GM12878 (cell line): ENCODE results near the gene PCCA. TPM values are rescaled to one million over a fixed set of nuclear protein-coding genes. Genes with fewer than 3 reads are reported as not detected.

ENCODE experiments used
- ATAC-seq: fragments of 200-7000 bp; cut with Tn5 transposase; 3 replicates; pipeline ENCODE4 v1.9.1; 2020; ENCODE audit warnings: mild to moderate bottlenecking, moderate library complexity
- BruUV-seq: library from RNA; stranded (reverse); fragments of 400-500 nt; replicated peaks from 2 replicates; lab custom pipeline; 2021; lab: Mats Ljungman, UMichigan
- CTCF ChIA-PET: fragments of 300-600 bp; sonication (Branson Sonifier 250); formaldehyde crosslinking; extraction: SDS; loops from one replicate; lab custom pipeline; 2021; ENCODE audit warnings: inconsistent platforms; lab: Yijun Ruan, JAX
- POLR2A ChIA-PET: fragments of 350-600 bp; formaldehyde crosslinking; extraction: SDS; loops from one replicate; lab custom pipeline; 2021; ENCODE audit warnings: inconsistent platforms; lab: Charles Lee
- RAD21 ChIA-PET: fragments of 300-600 bp; sonication (Branson Sonifier 250); formaldehyde crosslinking; loops from one replicate; lab custom pipeline; 2023; ENCODE audit warnings: antibody characterized with exemption; ENCODE audit not compliant: unreplicated experiment; lab: Charles Lee
- SMC1A ChIA-PET: fragments of 300-600 bp; sonication (Branson Sonifier 250); formaldehyde crosslinking; loops from one replicate; lab custom pipeline; 2023; ENCODE audit not compliant: unreplicated experiment, uncharacterized antibody; lab: Charles Lee
- DNase-seq: peaks from one replicate; pipeline ENCODE4 v3.0.0-alpha.2; 2011; ENCODE audit warnings: low read depth, low spot score
- FAIRE-seq: peaks from 3 replicates; lab custom pipeline; 2011; peaks lifted over from hg19 to GRCh38; lab: Jason Lieb, UNC
- H2AFZ ChIP-seq: 2 replicates; pipeline ENCODE4 v1.6.0; 2011; ENCODE audit warnings: low read depth, low read length, control low read depth; ENCODE audit not compliant: control insufficient read depth
- H3K27ac ChIP-seq: 2 replicates; pipeline ENCODE4 v1.5.1; 2011; ENCODE audit warnings: control low read depth; ENCODE audit not compliant: control insufficient read depth, insufficient read depth
- H3K27me3 ChIP-seq, 2 experiments: replicated peaks in 1 of 2; 2 replicates each; pipeline versions ENCODE4 v1.6.0 to v1.6.1; 2011; ENCODE audit warnings: low read length in 1 of 2; ENCODE audit not compliant: control insufficient read depth in 2 of 2, insufficient read depth in 2 of 2
- H3K36me3 ChIP-seq, 2 experiments: 2 replicates each; pipeline ENCODE4 v1.5.1; 2011; ENCODE audit warnings: low read length in 1 of 2; ENCODE audit not compliant: control insufficient read depth in 2 of 2, insufficient read depth in 2 of 2
- H3K4me1 ChIP-seq: 2 replicates; pipeline ENCODE4 v1.6.1; 2011; ENCODE audit warnings: mild to moderate bottlenecking, low read length, moderate library complexity, mixed read lengths; ENCODE audit not compliant: control insufficient read depth, insufficient read depth
- H3K4me2 ChIP-seq: 2 replicates; pipeline ENCODE4 v1.6.0; 2011; ENCODE audit warnings: control low read depth; ENCODE audit not compliant: control insufficient read depth, insufficient read depth
- H3K4me3 ChIP-seq: fragments of 200-600 bp; sonication (generic); 2 replicates; pipeline ENCODE4 v1.5.1; 2016
- H3K79me2 ChIP-seq: 2 replicates; pipeline ENCODE4 v1.6.0; 2011; ENCODE audit warnings: low read length; ENCODE audit not compliant: control insufficient read depth, insufficient read depth
- H3K9ac ChIP-seq: 2 replicates; pipeline ENCODE4 v1.8.0; 2011; ENCODE audit warnings: low read length, control low read depth, mixed read lengths; ENCODE audit not compliant: control insufficient read depth, insufficient read depth
- H3K9me3 ChIP-seq: replicated peaks from 3 replicates; pipeline ENCODE4 v1.5.1; 2011; ENCODE audit warnings: mild to moderate bottlenecking, low read length; ENCODE audit not compliant: control insufficient read depth, insufficient read depth
- H4K20me1 ChIP-seq: 2 replicates; pipeline ENCODE4 v1.6.0; 2011; ENCODE audit not compliant: control insufficient read depth, insufficient read depth
- CBX5 ChIP-seq: sonication (generic); IDR thresholded peaks from 2 replicates; pipeline ENCODE4 v1.6.1; 2016; ENCODE audit warnings: low read depth, moderate library complexity, mild to moderate bottlenecking, inconsistent platforms
- E2F4 ChIP-seq: IDR thresholded peaks from 2 replicates; pipeline ENCODE4 v1.6.1; 2012; ENCODE audit warnings: low read depth, low read length, improper control_type of control experiment
- HDAC2 ChIP-seq: fragments of 200-600 bp; sonication (generic); IDR thresholded peaks from 2 replicates; pipeline ENCODE4 v1.6.1; 2017
- NKRF ChIP-seq: fragments of 450-650 bp; conservative IDR thresholded peaks from 2 replicates; pipeline ENCODE4 v1.6.1; 2017; ENCODE audit warnings: mild to moderate bottlenecking, moderate library complexity
- NRF1 ChIP-seq: conservative IDR thresholded peaks from 2 replicates; pipeline ENCODE4 v1.6.1; 2011; ENCODE audit warnings: mild to moderate bottlenecking, low read depth, low read length, improper control_type of control experiment
- TAF1 ChIP-seq: IDR thresholded peaks from 2 replicates; pipeline ENCODE4 v1.6.1; 2011; ENCODE audit warnings: mild to moderate bottlenecking, low read depth, low read length, borderline replicate concordance
- TARDBP ChIP-seq: IDR thresholded peaks from 2 replicates; pipeline ENCODE4 v1.6.1; 2016; ENCODE audit warnings: borderline replicate concordance
- WGBS: methylation state at CpG from one replicate; pipeline ENCODE4 v1.1.6; 2016; ENCODE audit warnings: low lambda C conversion rate; ENCODE audit not compliant: insufficient replicate concordance, insufficient coverage; ENCODE audit errors: missing lambda C conversion rate; 5-methylcytosine and 5-hydroxymethylcytosine counted together
- in situ Hi-C: fragments of 300-500 bp; cut with MboI; formaldehyde crosslinking; loops from 9 replicates; pipeline ENCODE4 v1.14.3; 2018; ENCODE audit warnings: mixed read lengths
- intact Hi-C: fragments of 100-400 bp; cut with micrococcal nuclease; formaldehyde crosslinking; loops from one replicate; pipeline ENCODE4 v1.14.2; 2022; ENCODE audit not compliant: unreplicated experiment
- polyA plus RNA-seq, 11 experiments: library from polyadenylated mRNA; depleted of rRNA in 4 of 11; unstranded in 6 of 11; stranded (reverse) in 5 of 11; fragments of >200 nt; fragmentation: Nextera tagmentation in 4 of 11; fragmentation: Illumina TruSeq in 1 of 11; extraction: Ambion mirVana in 4 of 11; extraction: Trizol in 1 of 11; gene quantifications; 1 replicate in 1 of 11; 2 replicates in 10 of 11; pipeline versions ENCODE4 v1.2.1 to v1.2.3, GENCODE V29; 2011 to 2016; ENCODE audit warnings: inconsistent platforms in 2 of 11, missing spikeins in 2 of 11, low read depth in 1 of 11
- total RNA-seq, 4 experiments: library from RNA; depleted of rRNA in 3 of 4; stranded (reverse); fragments of >200 nt in 3 of 4; fragmentation: Illumina TruSeq in 1 of 4; extraction: Trizol in 1 of 4; gene quantifications; 2 replicates each; pipeline versions ENCODE4 v1.2.1 to v1.2.3, GENCODE V29; 2013 to 2021

PCCA gene
- total and polyA plus RNA-seq, 10 of the 15 experiments (the other 5 are each of a cell fraction or from before 2014, with no cell fraction given) = 5.9 to 18.2 (median 12.4) TPM

- CTCF ChIA-PET = no interaction called here
- BruUV-seq = no TSS peak
- SMC1A ChIA-PET = no interaction called here
- in situ Hi-C loops = no loop called here
- H3K4me2 ChIP-seq = no peak overlapping the region
- DNase-seq (no peak), ATAC-seq (no peak), FAIRE-seq (no peak)
- no peaks in the 10 kb centered on the region for H3K9me3 ChIP-seq
- H4K20me1 ChIP-seq = no peaks in the 10 kb centered on the region
- RAD21 ChIA-PET = no interaction called here
- H3K4me1 ChIP-seq = peaks cover 6% of the 10 kb centered on the region
- intact Hi-C loops = loop anchor here (10.0 kb wide), 1 partner anchor 892 kb away; no protein-coding TSS in a partner anchor
- 87% methylated on average over 21 of the region's 21 CpGs for WGBS
- no peak overlapping the region for H3K9ac ChIP-seq
- no peak overlapping the region for H2AFZ ChIP-seq
- no peaks in the 10 kb centered on the region for H3K79me2 ChIP-seq
- H3K4me3 ChIP-seq = no peak overlapping the region
- no peaks in the 10 kb centered on the region for H3K36me3 ChIP-seq
- POLR2A ChIA-PET = no interaction called here
- no peak overlapping the region for H3K27ac ChIP-seq
- TF ChIP-seq E2F4 (no peak), NKRF (no peak), HDAC2 (no peak), NRF1 (no peak), TAF1 (no peak), TARDBP (no peak), CBX5 (no peak)
- no peaks in the 10 kb centered on the region for H3K27me3 ChIP-seq
Observed at GRCh38 chr13:100546713-100547405, 458.0 kb downstream of the PCCA start.
